MCF 10A (cell line): Measurements from ENCODE around the gene GSTP1. TPM values are rescaled to one million over a fixed set of nuclear protein-coding genes. Genes with fewer than 3 reads are reported as not detected.

Source experiments
- BruUV-seq: library from RNA; stranded (reverse); fragments of 400-500 nt; replicated peaks from 2 replicates; lab custom pipeline; 2021; lab: Mats Ljungman, UMichigan
- CTCF ChIA-PET: fragments of 300-600 bp; sonication (Branson Sonifier 250); formaldehyde crosslinking; extraction: SDS; loops from one replicate; lab custom pipeline; 2021; ENCODE audit warnings: antibody characterized with exemption, inconsistent platforms; lab: Yijun Ruan, JAX
- POLR2A ChIA-PET: fragments of 300-600, 350-650 bp; sonication (Branson Sonifier 250); formaldehyde crosslinking; extraction: SDS; loops from one replicate; lab custom pipeline; 2020; ENCODE audit warnings: antibody characterized with exemption, inconsistent platforms; lab: Yijun Ruan, JAX
- DNase-seq: peaks from one replicate; pipeline ENCODE4 v3.0.0-alpha.2; 2018; ENCODE audit not compliant: unreplicated experiment
- H3K27ac Mint-ChIP-seq: one replicate; pipeline ENCODE4 v1.8.0; 2022; ENCODE audit warnings: mild to moderate bottlenecking, low read depth, mixed read lengths; ENCODE audit not compliant: unreplicated experiment
- H3K27me3 Mint-ChIP-seq: one replicate; pipeline ENCODE4 v1.8.0; 2022; ENCODE audit warnings: mixed read lengths; ENCODE audit not compliant: insufficient read depth, unreplicated experiment
- H3K36me3 Mint-ChIP-seq: one replicate; pipeline ENCODE4 v1.8.0; 2022; ENCODE audit warnings: mild to moderate bottlenecking, moderate library complexity, mixed read lengths; ENCODE audit not compliant: insufficient read depth, unreplicated experiment
- H3K4me1 Mint-ChIP-seq: one replicate; pipeline ENCODE4 v1.8.0; 2022; ENCODE audit warnings: mixed read lengths; ENCODE audit not compliant: insufficient read depth, unreplicated experiment
- H3K4me3 Mint-ChIP-seq: one replicate; pipeline ENCODE4 v1.8.0; 2022; ENCODE audit warnings: mild to moderate bottlenecking, moderate library complexity, mixed read lengths; ENCODE audit not compliant: unreplicated experiment
- H3K9me3 Mint-ChIP-seq: one replicate; pipeline ENCODE4 v1.8.0; 2022; ENCODE audit warnings: mixed read lengths; ENCODE audit not compliant: unreplicated experiment
- CTCF ChIP-seq: fragments of 200-600 bp; IDR thresholded peaks from one replicate; pipeline ENCODE4 v1.8.0; 2022; ENCODE audit warnings: antibody characterized with exemption, mild to moderate bottlenecking; ENCODE audit not compliant: unreplicated experiment
- intact Hi-C: fragments of 100-400 bp; cut with micrococcal nuclease; formaldehyde crosslinking; loops from 2 replicates; pipeline ENCODE4 v1.14.1; 2022
- total RNA-seq: library from RNA; stranded (reverse); gene quantifications from 2 replicates; pipeline ENCODE4 v1.2.3, GENCODE V29; 2022

Gene GSTP1
- total RNA-seq, 1 experiment from 2014 or later = 1,641 TPM

DNA sequence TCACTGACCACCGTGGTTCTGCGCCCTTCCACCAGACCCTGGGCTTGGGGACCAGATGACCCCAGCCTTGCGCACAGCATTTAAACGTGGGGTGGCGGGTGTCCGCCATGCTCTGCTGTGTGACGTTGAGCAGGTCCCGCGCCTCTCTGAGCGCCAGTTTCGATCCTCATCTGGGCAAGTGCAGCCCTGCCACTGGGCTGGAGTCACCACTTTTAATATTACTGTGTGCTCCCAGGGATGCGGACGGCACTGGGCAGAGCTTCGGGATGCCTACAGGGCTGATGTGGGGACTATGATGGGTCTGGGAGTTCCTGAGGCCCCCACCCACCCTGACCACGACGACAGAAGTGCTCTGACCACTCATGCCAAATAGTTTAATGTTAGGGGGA, 47.3 kb downstream of the GSTP1 start:
- Mint-ChIP-seq H3K9me3 (no peaks in the 10 kb centered on the region), H3K4me1 (no peaks in the 10 kb centered on the region), H3K36me3 (no peaks in the 10 kb centered on the region), H3K4me3 (peak overlapping the region; percentile 79), H3K27ac (peak overlapping the region; percentile 52), H3K27me3 (no peaks in the 10 kb centered on the region)
- no peak for TF ChIP-seq CTCF
- POLR2A ChIA-PET = interaction anchor here (1.2 to 2.8 kb wide), 4 partner anchors 26 to 71 kb away, joined by 3 to 20 read pairs (median 12); partner anchors contain the start of gene GSTP1
- CTCF ChIA-PET = interaction anchor here (0.6 to 5.0 kb wide), 8 partner anchors 8 to 45 kb away, joined by 3 to 50 read pairs (median 5); no protein-coding TSS in a partner anchor
- DNase-seq = no peak
- no TSS peak for BruUV-seq
- intact Hi-C loops = no loop called here

DNA sequence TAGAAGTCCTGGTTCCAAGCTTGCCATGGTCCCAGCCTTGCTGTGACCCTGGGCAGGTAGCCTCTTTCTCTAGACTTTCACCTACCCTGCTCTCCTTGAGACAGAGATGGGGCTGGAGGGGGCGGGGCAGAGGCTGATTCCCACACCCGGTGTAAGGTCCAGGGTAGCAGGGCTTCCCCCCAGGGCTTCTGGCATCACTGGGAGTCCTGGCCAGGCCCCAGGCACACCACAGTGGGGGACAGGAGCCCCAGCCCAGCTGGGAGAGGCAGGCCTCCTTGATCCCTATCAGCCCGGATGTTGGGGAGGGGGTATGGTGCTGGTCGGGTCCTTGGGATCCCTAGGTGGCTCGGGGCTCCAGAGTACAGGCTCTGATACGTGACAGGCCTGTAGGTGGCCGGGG, 47.8 kb downstream of the GSTP1 start:
- Mint-ChIP-seq H3K27me3 (no peaks in the 10 kb centered on the region), H3K36me3 (no peaks in the 10 kb centered on the region), H3K9me3 (no peaks in the 10 kb centered on the region), H3K27ac (peak overlapping the region; percentile 52), H3K4me3 (peak overlapping the region; percentile 79), H3K4me1 (no peaks in the 10 kb centered on the region)
- BruUV-seq = no TSS peak
- no peak for TF ChIP-seq CTCF
- intact Hi-C loops = no loop called here
- CTCF ChIA-PET = interaction anchor here (1.2 kb wide), 1 partner anchor 21 kb away, joined by 4 read pairs; no protein-coding TSS in a partner anchor
- POLR2A ChIA-PET = no interaction called here
- no peak for DNase-seq

GRCh38 chr11:67631853-67632174, 48.2 kb downstream of the GSTP1 start:
- CTCF ChIA-PET = interaction anchor here (1.2 kb wide), 1 partner anchor 21 kb away, joined by 4 read pairs; no protein-coding TSS in a partner anchor
- Mint-ChIP-seq H3K4me3 (peak overlapping the region; percentile 42), H3K9me3 (no peaks in the 10 kb centered on the region), H3K27me3 (no peaks in the 10 kb centered on the region), H3K36me3 (no peaks in the 10 kb centered on the region), H3K4me1 (no peaks in the 10 kb centered on the region), H3K27ac (no peak overlapping the region)
- no TSS peak for BruUV-seq
- no peak for DNase-seq
- POLR2A ChIA-PET = interaction anchor here (0.6 kb wide), 1 partner anchor 36 kb away, joined by 4 read pairs; no protein-coding TSS in a partner anchor
- no peak for TF ChIP-seq CTCF
- intact Hi-C loops = no loop called here

- BruUV-seq = no TSS peak
- CTCF ChIA-PET = interaction anchor here (0.5 to 1.2 kb wide), 2 partner anchors 20 to 114 kb away, joined by 3 to 4 read pairs; no protein-coding TSS in a partner anchor
- Mint-ChIP-seq H3K9me3 (no peaks in the 10 kb centered on the region), H3K27ac (no peak overlapping the region), H3K36me3 (no peaks in the 10 kb centered on the region), H3K4me1 (no peaks in the 10 kb centered on the region), H3K4me3 (peak overlapping the region; percentile 42), H3K27me3 (no peaks in the 10 kb centered on the region)
- no peak for TF ChIP-seq CTCF
- no peak for DNase-seq
- POLR2A ChIA-PET = interaction anchor here (0.6 kb wide), 1 partner anchor 36 kb away, joined by 4 read pairs; no protein-coding TSS in a partner anchor
- intact Hi-C loops = no loop called here
These were observed 48.8 kb downstream of the GSTP1 start for GRCh38 chr11:67632175-67632981.
